GM12878 (cell line): ENCODE results near the gene MYLK3. TPM values are rescaled to one million over a fixed set of nuclear protein-coding genes. Genes with fewer than 3 reads are reported as not detected.

ENCODE experiments used
- ATAC-seq: fragments of 200-7000 bp; cut with Tn5 transposase; 3 replicates; pipeline ENCODE4 v1.9.1; 2020; ENCODE audit warnings: mild to moderate bottlenecking, moderate library complexity
- BruUV-seq: library from RNA; stranded (reverse); fragments of 400-500 nt; replicated peaks from 2 replicates; lab custom pipeline; 2021; lab: Mats Ljungman, UMichigan
- CTCF ChIA-PET: fragments of 300-600 bp; sonication (Branson Sonifier 250); formaldehyde crosslinking; extraction: SDS; loops from one replicate; lab custom pipeline; 2021; ENCODE audit warnings: inconsistent platforms; lab: Yijun Ruan, JAX
- POLR2A ChIA-PET: fragments of 350-600 bp; formaldehyde crosslinking; extraction: SDS; loops from one replicate; lab custom pipeline; 2021; ENCODE audit warnings: inconsistent platforms; lab: Charles Lee
- RAD21 ChIA-PET: fragments of 300-600 bp; sonication (Branson Sonifier 250); formaldehyde crosslinking; loops from one replicate; lab custom pipeline; 2023; ENCODE audit warnings: antibody characterized with exemption; ENCODE audit not compliant: unreplicated experiment; lab: Charles Lee
- SMC1A ChIA-PET: fragments of 300-600 bp; sonication (Branson Sonifier 250); formaldehyde crosslinking; loops from one replicate; lab custom pipeline; 2023; ENCODE audit not compliant: unreplicated experiment, uncharacterized antibody; lab: Charles Lee
- DNase-seq: peaks from one replicate; pipeline ENCODE4 v3.0.0-alpha.2; 2011; ENCODE audit warnings: low read depth, low spot score
- FAIRE-seq: peaks from 3 replicates; lab custom pipeline; 2011; peaks lifted over from hg19 to GRCh38; lab: Jason Lieb, UNC
- H2AFZ ChIP-seq: 2 replicates; pipeline ENCODE4 v1.6.0; 2011; ENCODE audit warnings: low read depth, low read length, control low read depth; ENCODE audit not compliant: control insufficient read depth
- H3K27ac ChIP-seq: 2 replicates; pipeline ENCODE4 v1.5.1; 2011; ENCODE audit warnings: control low read depth; ENCODE audit not compliant: control insufficient read depth, insufficient read depth
- H3K27me3 ChIP-seq, 2 experiments: replicated peaks in 1 of 2; 2 replicates each; pipeline versions ENCODE4 v1.6.0 to v1.6.1; 2011; ENCODE audit warnings: low read length in 1 of 2; ENCODE audit not compliant: control insufficient read depth in 2 of 2, insufficient read depth in 2 of 2
- H3K36me3 ChIP-seq, 2 experiments: 2 replicates each; pipeline ENCODE4 v1.5.1; 2011; ENCODE audit warnings: low read length in 1 of 2; ENCODE audit not compliant: control insufficient read depth in 2 of 2, insufficient read depth in 2 of 2
- H3K4me1 ChIP-seq: 2 replicates; pipeline ENCODE4 v1.6.1; 2011; ENCODE audit warnings: mild to moderate bottlenecking, low read length, moderate library complexity, mixed read lengths; ENCODE audit not compliant: control insufficient read depth, insufficient read depth
- H3K4me2 ChIP-seq: 2 replicates; pipeline ENCODE4 v1.6.0; 2011; ENCODE audit warnings: control low read depth; ENCODE audit not compliant: control insufficient read depth, insufficient read depth
- H3K4me3 ChIP-seq: fragments of 200-600 bp; sonication (generic); 2 replicates; pipeline ENCODE4 v1.5.1; 2016
- H3K79me2 ChIP-seq: 2 replicates; pipeline ENCODE4 v1.6.0; 2011; ENCODE audit warnings: low read length; ENCODE audit not compliant: control insufficient read depth, insufficient read depth
- H3K9ac ChIP-seq: 2 replicates; pipeline ENCODE4 v1.8.0; 2011; ENCODE audit warnings: low read length, control low read depth, mixed read lengths; ENCODE audit not compliant: control insufficient read depth, insufficient read depth
- H3K9me3 ChIP-seq: replicated peaks from 3 replicates; pipeline ENCODE4 v1.5.1; 2011; ENCODE audit warnings: mild to moderate bottlenecking, low read length; ENCODE audit not compliant: control insufficient read depth, insufficient read depth
- H4K20me1 ChIP-seq: 2 replicates; pipeline ENCODE4 v1.6.0; 2011; ENCODE audit not compliant: control insufficient read depth, insufficient read depth
- BACH1 ChIP-seq: fragments of 450-650 bp; IDR thresholded peaks from 2 replicates; pipeline ENCODE4 v1.6.1; 2017; ENCODE audit warnings: mild to moderate bottlenecking, borderline replicate concordance
- BCL11A ChIP-seq: IDR thresholded peaks from 2 replicates; pipeline ENCODE4 v1.6.1; 2011; ENCODE audit warnings: low read depth, low read length
- BMI1 ChIP-seq: fragments of 450-650 bp; IDR thresholded peaks from 2 replicates; pipeline ENCODE4 v1.6.1; 2016; ENCODE audit warnings: mild to moderate bottlenecking, moderate library complexity, borderline replicate concordance
- CBX3 ChIP-seq: fragments of 200-600 bp; sonication (generic); IDR thresholded peaks from 2 replicates; pipeline ENCODE4 v1.6.1; 2016; ENCODE audit warnings: low read depth, borderline replicate concordance
- ETV6 ChIP-seq, 2 experiments: fragments of 450-650 bp in 1 of 2; IDR thresholded peaks in 1 of 2; conservative IDR thresholded peaks in 1 of 2; 2 replicates each; pipeline ENCODE4 v1.6.1; 2014; ENCODE audit warnings: antibody characterized with exemption in 1 of 2, borderline replicate concordance in 1 of 2, low read depth in 1 of 2, mild to moderate bottlenecking in 1 of 2, moderate library complexity in 1 of 2
- EZH2 ChIP-seq: IDR thresholded peaks from 2 replicates; pipeline ENCODE4 v1.6.1; 2012; ENCODE audit warnings: low read depth, mild to moderate bottlenecking, control low read depth, inconsistent platforms, low read length, borderline replicate concordance; ENCODE audit not compliant: control insufficient read depth
- FOS ChIP-seq: IDR thresholded peaks from 3 replicates; pipeline ENCODE4 v1.6.1; 2011; ENCODE audit warnings: borderline replicate concordance; ENCODE audit not compliant: insufficient read length; ENCODE audit errors: extremely low read depth
- JUND ChIP-seq: IDR thresholded peaks from 2 replicates; pipeline ENCODE4 v1.6.1; 2012; ENCODE audit warnings: low read depth, mild to moderate bottlenecking, low read length, improper control_type of control experiment, moderate library complexity
- MEF2A ChIP-seq: IDR thresholded peaks from 2 replicates; pipeline ENCODE4 v1.6.1; 2011; ENCODE audit warnings: low read depth, mild to moderate bottlenecking, low read length, moderate library complexity; ENCODE audit not compliant: insufficient read depth
- NBN ChIP-seq: fragments of 450-650 bp; IDR thresholded peaks from 2 replicates; pipeline ENCODE4 v1.6.1; 2016
- NFYB ChIP-seq: IDR thresholded peaks from 2 replicates; pipeline ENCODE4 v1.6.1; 2011; ENCODE audit warnings: low read depth, mild to moderate bottlenecking, low read length, improper control_type of control experiment, moderate library complexity; ENCODE audit not compliant: insufficient read depth
- RUNX3 ChIP-seq: IDR thresholded peaks from 2 replicates; pipeline ENCODE4 v1.6.1; 2012; ENCODE audit warnings: low read length, inconsistent platforms
- STAT3 ChIP-seq: IDR thresholded peaks from 2 replicates; pipeline ENCODE4 v1.6.1; 2011; ENCODE audit warnings: low read depth, low read length, improper control_type of control experiment
- TCF7 ChIP-seq: IDR thresholded peaks from 2 replicates; pipeline ENCODE4 v1.6.1; 2014; ENCODE audit warnings: antibody characterized with exemption, borderline replicate concordance
- WGBS: methylation state at CpG from one replicate; pipeline ENCODE4 v1.1.6; 2016; ENCODE audit warnings: low lambda C conversion rate; ENCODE audit not compliant: insufficient replicate concordance, insufficient coverage; ENCODE audit errors: missing lambda C conversion rate; 5-methylcytosine and 5-hydroxymethylcytosine counted together
- in situ Hi-C: fragments of 300-500 bp; cut with MboI; formaldehyde crosslinking; loops from 9 replicates; pipeline ENCODE4 v1.14.3; 2018; ENCODE audit warnings: mixed read lengths
- intact Hi-C: fragments of 100-400 bp; cut with micrococcal nuclease; formaldehyde crosslinking; loops from one replicate; pipeline ENCODE4 v1.14.2; 2022; ENCODE audit not compliant: unreplicated experiment
- polyA plus RNA-seq, 11 experiments: library from polyadenylated mRNA; depleted of rRNA in 4 of 11; unstranded in 6 of 11; stranded (reverse) in 5 of 11; fragments of >200 nt; fragmentation: Nextera tagmentation in 4 of 11; fragmentation: Illumina TruSeq in 1 of 11; extraction: Ambion mirVana in 4 of 11; extraction: Trizol in 1 of 11; gene quantifications; 1 replicate in 1 of 11; 2 replicates in 10 of 11; pipeline versions ENCODE4 v1.2.1 to v1.2.3, GENCODE V29; 2011 to 2016; ENCODE audit warnings: inconsistent platforms in 2 of 11, missing spikeins in 2 of 11, low read depth in 1 of 11
- total RNA-seq, 4 experiments: library from RNA; depleted of rRNA in 3 of 4; stranded (reverse); fragments of >200 nt in 3 of 4; fragmentation: Illumina TruSeq in 1 of 4; extraction: Trizol in 1 of 4; gene quantifications; 2 replicates each; pipeline versions ENCODE4 v1.2.1 to v1.2.3, GENCODE V29; 2013 to 2021
- TF ChIP-seq, protein P1 (sequence below): IDR thresholded peaks from 2 replicates; pipeline ENCODE4 v1.6.1; 2012; ENCODE audit warnings: low read depth, low read length, improper control_type of control experiment
- TF ChIP-seq, protein P2 (sequence below): IDR thresholded peaks from 2 replicates; pipeline ENCODE4 v1.6.1; 2011; ENCODE audit warnings: low read depth, low read length, improper control_type of control experiment, borderline replicate concordance
- TF ChIP-seq, protein P3 (sequence below): fragments of 450-650 bp; conservative IDR thresholded peaks from 2 replicates; pipeline ENCODE4 v1.6.1; 2017; ENCODE audit warnings: mild to moderate bottlenecking, moderate library complexity

The MYLK3 gene
- total and polyA plus RNA-seq, 10 of the 15 experiments (the other 5 are each of a cell fraction or from before 2014, with no cell fraction given): 0.02 to 0.46 (median 0.17) TPM

DNA sequence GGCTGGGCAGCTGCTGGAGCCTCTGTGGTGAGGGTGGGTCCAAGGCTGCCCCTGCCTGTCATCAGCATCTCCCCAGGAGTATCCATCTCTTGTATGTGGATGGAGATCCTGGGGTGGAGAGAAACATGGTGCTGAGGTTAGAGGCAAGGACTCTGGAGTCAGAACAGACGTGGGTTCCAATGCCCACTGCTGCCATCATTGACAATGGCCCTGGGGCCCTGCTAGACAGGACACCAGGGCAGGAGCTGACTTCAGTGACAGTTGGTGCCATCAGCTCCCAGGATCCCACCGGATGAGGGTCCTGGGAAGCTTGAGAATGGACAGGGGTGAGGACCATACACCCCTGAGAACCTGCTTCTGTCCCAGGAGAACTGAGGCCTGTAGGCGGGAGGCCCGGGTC is 15.6 kb downstream of the MYLK3 start:
- SMC1A ChIA-PET: interaction anchor here (0.9 to 1.2 kb wide), 2 partner anchors 9 kb away, joined by 3 read pairs; no protein-coding TSS in a partner anchor
- TF ChIP-seq STAT3 (no peak), BACH1 (no peak), BCL11A (no peak), FOS (no peak), RUNX3 (no peak), JUND (no peak), EZH2 (no peak), ETV6 (conservative IDR thresholded peaks at IDR 0.05 in 1 of 2, IDR thresholded peaks at IDR 0.05 in 1 of 2; ENCODE audit: borderline replicate concordance in 1 of 2, low read depth in 1 of 2) (no peak), TCF7 (no peak), CBX3 (no peak), NFYB (no peak), MEF2A (no peak), BMI1 (no peak), NBN (no peak)
- TF ChIP-seq, protein P1, sequence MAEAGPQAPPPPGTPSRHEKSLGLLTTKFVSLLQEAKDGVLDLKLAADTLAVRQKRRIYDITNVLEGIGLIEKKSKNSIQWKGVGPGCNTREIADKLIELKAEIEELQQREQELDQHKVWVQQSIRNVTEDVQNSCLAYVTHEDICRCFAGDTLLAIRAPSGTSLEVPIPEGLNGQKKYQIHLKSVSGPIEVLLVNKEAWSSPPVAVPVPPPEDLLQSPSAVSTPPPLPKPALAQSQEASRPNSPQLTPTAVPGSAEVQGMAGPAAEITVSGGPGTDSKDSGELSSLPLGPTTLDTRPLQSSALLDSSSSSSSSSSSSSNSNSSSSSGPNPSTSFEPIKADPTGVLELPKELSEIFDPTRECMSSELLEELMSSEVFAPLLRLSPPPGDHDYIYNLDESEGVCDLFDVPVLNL: no peak
- TF ChIP-seq, protein P2, sequence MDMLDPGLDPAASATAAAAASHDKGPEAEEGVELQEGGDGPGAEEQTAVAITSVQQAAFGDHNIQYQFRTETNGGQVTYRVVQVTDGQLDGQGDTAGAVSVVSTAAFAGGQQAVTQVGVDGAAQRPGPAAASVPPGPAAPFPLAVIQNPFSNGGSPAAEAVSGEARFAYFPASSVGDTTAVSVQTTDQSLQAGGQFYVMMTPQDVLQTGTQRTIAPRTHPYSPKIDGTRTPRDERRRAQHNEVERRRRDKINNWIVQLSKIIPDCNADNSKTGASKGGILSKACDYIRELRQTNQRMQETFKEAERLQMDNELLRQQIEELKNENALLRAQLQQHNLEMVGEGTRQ: no peak
- TF ChIP-seq, protein P3, sequence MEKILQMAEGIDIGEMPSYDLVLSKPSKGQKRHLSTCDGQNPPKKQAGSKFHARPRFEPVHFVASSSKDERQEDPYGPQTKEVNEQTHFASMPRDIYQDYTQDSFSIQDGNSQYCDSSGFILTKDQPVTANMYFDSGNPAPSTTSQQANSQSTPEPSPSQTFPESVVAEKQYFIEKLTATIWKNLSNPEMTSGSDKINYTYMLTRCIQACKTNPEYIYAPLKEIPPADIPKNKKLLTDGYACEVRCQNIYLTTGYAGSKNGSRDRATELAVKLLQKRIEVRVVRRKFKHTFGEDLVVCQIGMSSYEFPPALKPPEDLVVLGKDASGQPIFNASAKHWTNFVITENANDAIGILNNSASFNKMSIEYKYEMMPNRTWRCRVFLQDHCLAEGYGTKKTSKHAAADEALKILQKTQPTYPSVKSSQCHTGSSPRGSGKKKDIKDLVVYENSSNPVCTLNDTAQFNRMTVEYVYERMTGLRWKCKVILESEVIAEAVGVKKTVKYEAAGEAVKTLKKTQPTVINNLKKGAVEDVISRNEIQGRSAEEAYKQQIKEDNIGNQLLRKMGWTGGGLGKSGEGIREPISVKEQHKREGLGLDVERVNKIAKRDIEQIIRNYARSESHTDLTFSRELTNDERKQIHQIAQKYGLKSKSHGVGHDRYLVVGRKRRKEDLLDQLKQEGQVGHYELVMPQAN: no peak
- in situ Hi-C loops: no loop called here
- Histone ChIP-seq H4K20me1 (no peaks in the 10 kb centered on the region), H3K9me3 (no peaks in the 10 kb centered on the region), H3K4me2 (no peak overlapping the region), H3K4me3 (no peak overlapping the region), H2AFZ (no peak overlapping the region), H3K4me1 (no peaks in the 10 kb centered on the region), H3K36me3 (no peaks in the 10 kb centered on the region; a peak in 1 of 4 replicates), H3K79me2 (no peaks in the 10 kb centered on the region), H3K27me3 (no peaks in the 10 kb centered on the region), H3K9ac (no peak overlapping the region), H3K27ac (no peak overlapping the region)
- CTCF ChIA-PET: interaction anchor here (1.5 kb wide), 1 partner anchor 59 kb away, joined by 4 read pairs; no protein-coding TSS in a partner anchor
- no TSS peak for BruUV-seq
- intact Hi-C loops: no loop called here
- POLR2A ChIA-PET: interaction anchor here (0.6 kb wide), 1 partner anchor 23 kb away, joined by 3 read pairs; no protein-coding TSS in a partner anchor
- DNase-seq: no peak
- 9% methylated on average over 4 of the region's 4 CpGs for WGBS
- ATAC-seq: no peak
- RAD21 ChIA-PET: no interaction called here
- FAIRE-seq: no peak
